Activated CD4-positive, alpha-beta T cell treated with anti-CD3 and anti-CD28 coated beads, Interleukin-2, amount 10 ng/mL, durations not matched to agents 24 days and 14 days (primary cell): Measurements from ENCODE around the gene SLC22A24. TPM values are rescaled to one million over a fixed set of nuclear protein-coding genes. Genes with fewer than 3 reads are reported as not detected.
"Not testable (repeated sequence)": the region's sequence is repeated elsewhere in the genome, so short reads cannot be mapped to it uniquely, and the experiment has no call there.

Source experiments
- DNase-seq: peaks from one replicate; pipeline ENCODE4 v3.0.0; 2022
- H3K27ac Mint-ChIP-seq: one replicate; pipeline ENCODE4 v1.8.0; 2022; ENCODE audit warnings: mild to moderate bottlenecking, mixed read lengths
- H3K27me3 Mint-ChIP-seq: one replicate; pipeline ENCODE4 v1.8.0; 2022; ENCODE audit warnings: mixed read lengths
- H3K36me3 Mint-ChIP-seq: one replicate; pipeline ENCODE4 v1.8.0; 2022; ENCODE audit warnings: low read depth, mild to moderate bottlenecking, mixed read lengths
- H3K4me1 Mint-ChIP-seq: one replicate; pipeline ENCODE4 v1.8.0; 2021; ENCODE audit warnings: mixed read lengths
- H3K4me3 Mint-ChIP-seq: one replicate; pipeline ENCODE4 v1.8.0; 2022; ENCODE audit warnings: mild to moderate bottlenecking, moderate library complexity, mixed read lengths
- H3K9me3 Mint-ChIP-seq: one replicate; pipeline ENCODE4 v1.8.0; 2021; ENCODE audit warnings: mixed read lengths
- intact Hi-C: fragments of 100-400 bp; cut with micrococcal nuclease; formaldehyde crosslinking; loops from one replicate; pipeline ENCODE4 v1.15.1; 2023
- total RNA-seq: library from RNA; stranded (reverse); gene quantifications from 2 replicates; pipeline ENCODE4 v1.2.3, GENCODE V29; 2022

SLC22A24 gene
- not detected in 2 replicates for total RNA-seq

- H3K27me3 Mint-ChIP-seq = peaks cover 9% of the 10 kb centered on the region
- intact Hi-C loops = no loop called here
- no peak for DNase-seq
- H3K36me3 Mint-ChIP-seq = no peaks in the 10 kb centered on the region
- H3K4me3 Mint-ChIP-seq = no peak within 1 kb of the TSS
- no peak within 1 kb of the TSS for H3K27ac Mint-ChIP-seq
- no peaks in the 10 kb centered on the region for H3K4me1 Mint-ChIP-seq
- no peaks in the 10 kb centered on the region for H3K9me3 Mint-ChIP-seq
These were observed at the start of gene SLC22A24 for GRCh38 chr11:63144121-63144520. TSS of gene SLC22A24 (minus strand) at chr11:63144221. CDS start at chr11:63143779, 442 bp downstream.

- Mint-ChIP-seq H3K36me3 (no peaks in the 10 kb centered on the region), H3K9me3 (no peaks in the 10 kb centered on the region), H3K27ac (no peak overlapping the region), H3K4me1 (no peaks in the 10 kb centered on the region), H3K27me3 (peaks cover 8% of the 10 kb centered on the region), H3K4me3 (no peak overlapping the region)
- intact Hi-C loops = no loop called here
- DNase-seq = no peak
These were observed 36.5 kb upstream of the SLC22A24 start for GRCh38 chr11:63180536-63180935.

- Mint-ChIP-seq H3K27ac (no peak overlapping the region), H3K9me3 (no peaks in the 10 kb centered on the region), H3K4me3 (no peak overlapping the region), H3K4me1 (no peaks in the 10 kb centered on the region), H3K27me3 (peaks cover 8% of the 10 kb centered on the region), H3K36me3 (no peaks in the 10 kb centered on the region)
- intact Hi-C loops = no loop called here
- DNase-seq = no peak
These were observed 35.5 kb upstream of the SLC22A24 start for GRCh38 chr11:63179432-63180041.

- Mint-ChIP-seq H3K27ac (no peak overlapping the region), H3K4me3 (no peak overlapping the region)
These were observed 33.9 kb upstream of the SLC22A24 start for GRCh38 chr11:63177872-63178271.

GRCh38 chr11:63165706-63166310 is 21.8 kb upstream of the SLC22A24 start:
- H3K27me3 Mint-ChIP-seq = peaks cover 31% of the 10 kb centered on the region
- no peak for DNase-seq
- intact Hi-C loops = no loop called here

More at GRCh38 chr11:63177872-63178271, 33.9 kb upstream of the SLC22A24 start:
- DNase-seq = no peak
- Mint-ChIP-seq H3K9me3 (no peaks in the 10 kb centered on the region), H3K36me3 (no peaks in the 10 kb centered on the region), H3K4me1 (no peaks in the 10 kb centered on the region), H3K27me3 (peaks cover 3% of the 10 kb centered on the region)
- intact Hi-C loops = no loop called here

GRCh38 chr11:63155794-63156193 is 11.8 kb upstream of the SLC22A24 start:
- Mint-ChIP-seq H3K4me3 (no peak overlapping the region), H3K27ac (no peak overlapping the region), H3K27me3 (peaks cover 14% of the 10 kb centered on the region), H3K9me3 (peaks cover 7% of the 10 kb centered on the region), H3K36me3 (no peaks in the 10 kb centered on the region), H3K4me1 (no peaks in the 10 kb centered on the region)
- intact Hi-C loops = no loop called here
- DNase-seq = no peak

More at GRCh38 chr11:63165706-63166310, 21.8 kb upstream of the SLC22A24 start:
- no peaks in the 10 kb centered on the region for H3K36me3 Mint-ChIP-seq
- no peaks in the 10 kb centered on the region for H3K4me1 Mint-ChIP-seq
- no peak overlapping the region for H3K4me3 Mint-ChIP-seq
- no peak overlapping the region for H3K27ac Mint-ChIP-seq
- H3K9me3 Mint-ChIP-seq = no peaks in the 10 kb centered on the region

- Mint-ChIP-seq H3K27ac (no peak overlapping the region), H3K4me3 (no peak overlapping the region), H3K4me1 (no peaks in the 10 kb centered on the region), H3K27me3 (peaks cover 9% of the 10 kb centered on the region), H3K36me3 (no peaks in the 10 kb centered on the region), H3K9me3 (no peaks in the 10 kb centered on the region)
- no peak for DNase-seq
- intact Hi-C loops = no loop called here
These were observed 2.6 kb upstream of the SLC22A24 start for GRCh38 chr11:63146581-63146980.

GRCh38 chr11:63142459-63142858 is 1.6 kb downstream of the SLC22A24 start:
- Mint-ChIP-seq H3K4me1 (no peaks in the 10 kb centered on the region), H3K27me3 (peaks cover 9% of the 10 kb centered on the region), H3K4me3 (no peak overlapping the region), H3K36me3 (no peaks in the 10 kb centered on the region), H3K27ac (no peak overlapping the region), H3K9me3 (no peaks in the 10 kb centered on the region)
- DNase-seq = no peak
- intact Hi-C loops = no loop called here

- Mint-ChIP-seq H3K4me3 (no peak overlapping the region), H3K4me1 (no peaks in the 10 kb centered on the region), H3K27ac (no peak overlapping the region), H3K9me3 (peaks cover 5% of the 10 kb centered on the region), H3K27me3 (peaks cover 3% of the 10 kb centered on the region), H3K36me3 (no peaks in the 10 kb centered on the region)
- intact Hi-C loops = no loop called here
- DNase-seq = no peak
These were observed 10.8 kb downstream of the SLC22A24 start for GRCh38 chr11:63132985-63133775.

- H3K27ac Mint-ChIP-seq = no peak overlapping the region
- no peak for DNase-seq
- intact Hi-C loops = no loop called here
- no peaks in the 10 kb centered on the region for H3K4me1 Mint-ChIP-seq
- peaks cover 19% of the 10 kb centered on the region for H3K9me3 Mint-ChIP-seq
- peaks cover 2% of the 10 kb centered on the region for H3K36me3 Mint-ChIP-seq
- H3K4me3 Mint-ChIP-seq = no peak overlapping the region
- no peaks in the 10 kb centered on the region for H3K27me3 Mint-ChIP-seq
These were observed 44.5 kb downstream of the SLC22A24 start for GRCh38 chr11:63099555-63099954.

- Mint-ChIP-seq H3K27ac (no peak overlapping the region), H3K27me3 (peaks cover 11% of the 10 kb centered on the region), H3K4me1 (no peaks in the 10 kb centered on the region), H3K36me3 (no peaks in the 10 kb centered on the region), H3K9me3 (no peaks in the 10 kb centered on the region), H3K4me3 (no peak overlapping the region)
- intact Hi-C loops = no loop called here
- no peak for DNase-seq
These were observed 63.3 kb downstream of the SLC22A24 start for GRCh38 chr11:63080682-63081081.

GRCh38 chr11:63046203-63046602 is 97.8 kb downstream of the SLC22A24 start:
- intact Hi-C loops, H3K4me3 Mint-ChIP-seq, H3K27me3 Mint-ChIP-seq, H3K4me1 Mint-ChIP-seq, DNase-seq, H3K36me3 Mint-ChIP-seq, H3K9me3 Mint-ChIP-seq, H3K27ac Mint-ChIP-seq: not testable (repeated sequence)

- DNase-seq = no peak
- intact Hi-C loops = no loop called here
- Mint-ChIP-seq H3K4me3 (no peak overlapping the region), H3K27ac (no peak overlapping the region), H3K4me1 (no peaks in the 10 kb centered on the region), H3K27me3 (peaks cover 22% of the 10 kb centered on the region), H3K9me3 (no peaks in the 10 kb centered on the region), H3K36me3 (no peaks in the 10 kb centered on the region)
These were observed 101.4 kb downstream of the SLC22A24 start for GRCh38 chr11:63042596-63042995.

- Mint-ChIP-seq H3K27me3 (peaks cover 22% of the 10 kb centered on the region), H3K36me3 (no peaks in the 10 kb centered on the region), H3K4me1 (peaks cover 2% of the 10 kb centered on the region), H3K27ac (no peak overlapping the region), H3K9me3 (no peaks in the 10 kb centered on the region), H3K4me3 (no peak overlapping the region)
- no peak for DNase-seq
- intact Hi-C loops = no loop called here
These were observed 111.6 kb downstream of the SLC22A24 start for GRCh38 chr11:63032457-63032856.
